DMS153 (cell line): ENCODE measurements around the gene GRAP.

ENCODE experiments used
- DNase-seq: peaks from one replicate; lab custom pipeline; 2025; lab: John Stamatoyannopoulos, UW

The GRAP gene

GRCh38 chr17:19002805-19003542 is 43.8 kb downstream of the GRAP start:
- DNase-seq, result no peak

GRCh38 chr17:19001907-19002590 is 44.7 kb downstream of the GRAP start:
- DNase-seq, result no peak

- no peak for DNase-seq
Measured at GRCh38 chr17:19000531-19001325, 46.0 kb downstream of the GRAP start.

- no peak for DNase-seq
Measured at GRCh38 chr17:18999911-19000310, 46.8 kb downstream of the GRAP start.

GRCh38 chr17:18999394-18999793 is 47.4 kb downstream of the GRAP start:
- DNase-seq, result no peak

GRCh38 chr17:18997650-18998196 is 49.0 kb downstream of the GRAP start:
- no peak for DNase-seq

- no peak for DNase-seq
Measured at GRCh38 chr17:18996458-18996857, 50.3 kb downstream of the GRAP start.

GRCh38 chr17:18995220-18995619 is 51.5 kb downstream of the GRAP start:
- DNase-seq, result no peak

GRCh38 chr17:18994631-18995030 is 52.1 kb downstream of the GRAP start:
- DNase-seq, result no peak

- no peak for DNase-seq
Measured at GRCh38 chr17:18993905-18994526, 52.7 kb downstream of the GRAP start.

GRCh38 chr17:18992454-18993130 is 54.2 kb downstream of the GRAP start:
- no peak for DNase-seq

GRCh38 chr17:18991531-18992315 is 55.0 kb downstream of the GRAP start:
- no peak for DNase-seq

- no peak for DNase-seq
Measured at GRCh38 chr17:18990331-18990730, 56.4 kb downstream of the GRAP start.

- DNase-seq, result no peak
Measured at GRCh38 chr17:18988546-18989173, 58.1 kb downstream of the GRAP start.

GRCh38 chr17:18987862-18988545 is 58.8 kb downstream of the GRAP start:
- no peak for DNase-seq

GRCh38 chr17:18987230-18987610 is 59.5 kb downstream of the GRAP start:
- DNase-seq, result no peak

- no peak for DNase-seq
Measured at GRCh38 chr17:18986541-18987229, 60.1 kb downstream of the GRAP start.

GRCh38 chr17:18985475-18985874 is 61.3 kb downstream of the GRAP start:
- DNase-seq, result no peak
